CD4-positive, alpha-beta memory T cell (primary cell): ENCODE measurements around the gene SLC17A4. TPM values are rescaled to one million over a fixed set of nuclear protein-coding genes. Genes with fewer than 3 reads are reported as not detected.
"Not testable (repeated sequence)": the region's sequence is repeated elsewhere in the genome, so short reads cannot be mapped to it uniquely, and the experiment has no call there.

Experiments
- CTCF ChIA-PET: fragments of 350-600 bp; sonication (Branson Sonifier 250); formaldehyde crosslinking; loops from one replicate; lab custom pipeline; 2021; ENCODE audit warnings: inconsistent platforms; ENCODE audit not compliant: partially characterized antibody; lab: Charles Lee
- POLR2A ChIA-PET: fragments of 350-600 bp; sonication (Branson Sonifier 250); formaldehyde crosslinking; loops from one replicate; lab custom pipeline; 2021; ENCODE audit not compliant: partially characterized antibody; lab: Charles Lee
- DNase-seq, 5 donors: peaks; one replicate each; pipeline versions ENCODE4 v3.0.0 to v3.0.0-alpha.2; 2020 to 2022; ENCODE audit warnings: mixed read lengths in 1 of 5
- H3K27ac ChIP-seq: one replicate; pipeline ENCODE4 v1.7.0; 2013; ENCODE audit warnings: low read depth, low read length
- H3K27me3 ChIP-seq: 2 replicates; pipeline ENCODE4 v1.7.0; 2013; ENCODE audit warnings: mild to moderate bottlenecking, low read length, moderate library complexity; ENCODE audit not compliant: insufficient read depth
- H3K36me3 ChIP-seq: 2 replicates; pipeline ENCODE4 v1.7.0; 2013; ENCODE audit warnings: mild to moderate bottlenecking, low read length, moderate library complexity; ENCODE audit not compliant: insufficient read depth
- H3K4me1 ChIP-seq: 2 replicates; pipeline ENCODE4 v1.7.0; 2013; ENCODE audit warnings: mild to moderate bottlenecking, low read length, moderate library complexity; ENCODE audit not compliant: insufficient read depth
- H3K4me3 ChIP-seq, 2 donors: one replicate each; pipeline ENCODE4 v1.7.0; 2013; ENCODE audit warnings: low read length in 2 of 2, mild to moderate bottlenecking in 1 of 2
- H3K9me3 ChIP-seq, 2 donors: one replicate each; pipeline ENCODE4 v1.7.0; 2013; ENCODE audit warnings: low read length in 2 of 2, control low read depth in 1 of 2; ENCODE audit not compliant: control insufficient read depth in 1 of 2
- H3K27ac Mint-ChIP-seq, 7 donors: one replicate each; pipeline ENCODE4 v1.8.0; 2020 to 2021; ENCODE audit warnings: mixed read lengths in 7 of 7, mild to moderate bottlenecking in 6 of 7, inconsistent platforms in 3 of 7, moderate library complexity in 3 of 7
- H3K27me3 Mint-ChIP-seq, 2 donors: one replicate each; pipeline ENCODE4 v1.8.0; 2020 to 2021; ENCODE audit warnings: mixed read lengths in 2 of 2
- H3K36me3 Mint-ChIP-seq, 2 donors: one replicate each; pipeline ENCODE4 v1.8.0; 2020 to 2021; ENCODE audit warnings: mixed read lengths in 2 of 2, inconsistent platforms in 1 of 2, mild to moderate bottlenecking in 1 of 2
- H3K4me1 Mint-ChIP-seq, 4 donors: one replicate each; pipeline ENCODE4 v1.8.0; 2020 to 2021; ENCODE audit warnings: mixed read lengths in 4 of 4, mild to moderate bottlenecking in 1 of 4
- H3K4me3 Mint-ChIP-seq, 8 donors: one replicate each; pipeline ENCODE4 v1.8.0; 2020 to 2021; ENCODE audit warnings: mixed read lengths in 8 of 8, mild to moderate bottlenecking in 7 of 8, moderate library complexity in 6 of 8, inconsistent platforms in 3 of 8
- H3K9me3 Mint-ChIP-seq, 8 donors: one replicate each; pipeline ENCODE4 v1.8.0; 2020 to 2021; ENCODE audit warnings: mixed read lengths in 8 of 8, mild to moderate bottlenecking in 5 of 8, inconsistent platforms in 3 of 8, moderate library complexity in 1 of 8
- intact Hi-C: fragments of 100-400 bp; cut with micrococcal nuclease; formaldehyde crosslinking; loops from one replicate; pipeline ENCODE4 v1.15.1; 2023
- polyA plus RNA-seq, 2 donors: library from polyadenylated mRNA; unstranded; fragments of 300-500 nt; fragmentation: Illumina TruSeq; gene quantifications; one replicate each; pipeline ENCODE4 v1.2.3, GENCODE V29; 2021
- total RNA-seq, 2 experiments: library from RNA; stranded (reverse); gene quantifications; one replicate each; pipeline ENCODE4 v1.2.3, GENCODE V29; 2021

Gene SLC17A4
- total and polyA plus RNA-seq, 4 experiments from 2014 or later = not detected

DNA sequence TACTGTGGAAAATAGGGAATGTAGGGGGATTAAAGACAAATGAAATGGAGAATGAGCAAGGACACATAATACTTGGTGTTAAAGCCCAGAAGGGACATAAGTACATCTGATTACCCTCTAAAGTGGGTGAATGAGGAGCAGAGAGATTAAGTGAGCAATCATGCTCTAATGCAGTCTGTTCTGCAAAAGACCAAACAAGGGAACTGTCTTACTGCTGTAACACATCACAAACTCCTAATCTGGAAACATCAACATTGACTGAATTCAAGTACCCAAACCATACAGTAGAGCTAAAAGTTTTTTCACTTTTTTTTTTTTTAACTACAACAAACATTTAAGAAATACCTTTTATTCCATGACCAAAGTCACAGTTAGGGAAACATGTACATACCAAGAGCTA lies 19.3 kb upstream of the SLC17A4 start:
- H3K27me3 ChIP-seq = no peaks in the 10 kb centered on the region
- no peak for DNase-seq
- peaks cover 2 to 22% (median 18%) of the 10 kb centered on the region in 8 donors for H3K9me3 Mint-ChIP-seq
- no peak overlapping the region for H3K27ac Mint-ChIP-seq
- H3K4me3 ChIP-seq = no peak overlapping the region
- no peak overlapping the region for H3K27ac ChIP-seq
- H3K9me3 ChIP-seq = no peaks in the 10 kb centered on the region
- ChIA-PET CTCF (interaction anchor here (1.0 kb wide), 1 partner anchor 147 kb away, joined by 4 read pairs; no protein-coding TSS in a partner anchor), POLR2A (no interaction called here)
- no peaks in the 10 kb centered on the region for H3K4me1 Mint-ChIP-seq
- H3K4me1 ChIP-seq = no peaks in the 10 kb centered on the region
- H3K36me3 ChIP-seq = no peaks in the 10 kb centered on the region
- intact Hi-C loops = no loop called here
- no peak overlapping the region for H3K4me3 Mint-ChIP-seq
- H3K36me3 Mint-ChIP-seq = peaks cover 0 to 7% of the 10 kb centered on the region in 2 donors
- peaks cover 33 to 41% of the 10 kb centered on the region in 2 donors for H3K27me3 Mint-ChIP-seq

DNA sequence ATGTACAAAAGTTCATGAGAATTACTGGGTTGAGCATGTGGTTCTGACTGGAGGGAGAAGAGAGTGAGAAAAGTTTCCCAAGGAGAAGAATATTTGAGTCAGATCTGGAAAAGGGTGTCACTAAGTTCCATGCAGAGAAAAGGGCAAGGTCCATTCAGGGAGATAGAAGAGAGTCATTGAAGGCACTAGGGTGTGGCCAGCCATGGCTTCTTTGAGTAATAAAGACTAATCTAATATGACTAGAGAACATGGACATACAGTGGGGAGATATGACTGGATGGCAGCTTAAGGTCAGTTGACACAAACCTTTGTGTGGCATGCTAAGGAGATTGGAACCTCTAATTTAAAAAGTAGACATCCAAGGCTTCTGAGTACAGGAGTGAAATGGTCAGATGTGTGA lies 10.7 kb upstream of the SLC17A4 start:
- Histone ChIP-seq H3K27ac (no peak overlapping the region), H3K4me1 (no peaks in the 10 kb centered on the region), H3K27me3 (no peaks in the 10 kb centered on the region), H3K9me3 (no peaks in the 10 kb centered on the region), H3K4me3 (no peak overlapping the region), H3K36me3 (no peaks in the 10 kb centered on the region)
- DNase-seq = no peak
- H3K27me3 Mint-ChIP-seq = peaks cover 2 to 11% of the 10 kb centered on the region in 2 donors
- no peaks in the 10 kb centered on the region for H3K36me3 Mint-ChIP-seq
- intact Hi-C loops = no loop called here
- peak overlapping the region in 1 of 7 donors; percentile 2 for H3K27ac Mint-ChIP-seq
- POLR2A ChIA-PET = no interaction called here
- peaks cover 0 to 2% (median 0%) of the 10 kb centered on the region in 8 donors for H3K9me3 Mint-ChIP-seq
- H3K4me3 Mint-ChIP-seq = no peak overlapping the region
- H3K4me1 Mint-ChIP-seq = no peaks in the 10 kb centered on the region
- CTCF ChIA-PET = no interaction called here

DNA sequence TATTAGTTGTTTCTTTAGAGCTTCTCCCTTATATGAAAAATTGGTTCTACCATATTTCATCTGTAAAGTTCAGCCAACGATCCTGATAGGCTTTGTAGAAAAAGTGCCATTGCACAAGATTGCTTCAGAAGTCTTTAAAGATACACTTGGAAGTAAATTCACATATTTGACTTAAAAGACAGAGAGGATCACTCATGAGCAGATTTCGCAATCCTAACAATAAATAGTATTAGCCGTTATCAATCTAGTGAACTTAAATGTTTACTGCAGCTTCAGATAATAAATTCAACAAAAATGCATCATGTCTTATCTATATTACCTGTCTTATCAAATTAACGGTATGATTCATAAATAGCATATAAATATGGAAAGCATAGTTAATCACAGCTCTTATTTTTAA lies 8.7 kb upstream of the SLC17A4 start:
- Histone ChIP-seq H3K4me1 (no peaks in the 10 kb centered on the region), H3K4me3 (no peak overlapping the region), H3K9me3 (no peaks in the 10 kb centered on the region), H3K27me3 (no peaks in the 10 kb centered on the region), H3K27ac (no peak overlapping the region), H3K36me3 (no peaks in the 10 kb centered on the region)
- peaks cover 0 to 3% of the 10 kb centered on the region in 2 donors for H3K27me3 Mint-ChIP-seq
- DNase-seq = no peak
- intact Hi-C loops = no loop called here
- ChIA-PET POLR2A (no interaction called here), CTCF (no interaction called here)
- no peak overlapping the region for H3K4me3 Mint-ChIP-seq
- H3K9me3 Mint-ChIP-seq = peaks cover 0 to 1% (median 0%) of the 10 kb centered on the region in 8 donors
- no peaks in the 10 kb centered on the region for H3K36me3 Mint-ChIP-seq
- no peaks in the 10 kb centered on the region for H3K4me1 Mint-ChIP-seq
- no peak overlapping the region for H3K27ac Mint-ChIP-seq

DNA sequence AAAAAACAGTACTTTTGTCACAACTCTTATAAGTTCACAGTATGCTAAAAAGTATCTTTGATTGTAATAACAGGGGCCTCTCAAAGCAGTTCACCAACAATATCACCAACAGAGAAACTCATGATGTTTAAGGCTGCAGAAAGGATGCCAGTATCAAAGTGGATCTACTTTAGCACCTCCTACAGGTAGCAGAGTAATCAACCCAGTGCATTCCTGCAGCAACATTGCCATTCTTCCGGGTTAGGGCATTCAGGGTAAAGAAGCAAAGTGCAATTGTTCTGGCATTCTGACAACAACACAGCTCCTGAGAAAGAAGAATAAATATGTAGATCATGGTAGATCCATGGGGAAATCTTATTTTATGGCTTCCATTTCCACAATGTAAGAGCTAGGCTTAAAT lies 7.6 kb upstream of the SLC17A4 start:
- Mint-ChIP-seq H3K4me3 (no peak overlapping the region), H3K27me3 (peaks cover 0 to under 1% of the 10 kb centered on the region in 2 donors), H3K9me3 (no peaks in the 10 kb centered on the region), H3K36me3 (no peaks in the 10 kb centered on the region), H3K27ac (no peak overlapping the region), H3K4me1 (no peaks in the 10 kb centered on the region)
- no peak for DNase-seq
- CTCF ChIA-PET = no interaction called here
- POLR2A ChIA-PET = no interaction called here
- no peak overlapping the region for H3K27ac ChIP-seq
- no peaks in the 10 kb centered on the region for H3K9me3 ChIP-seq
- H3K4me1 ChIP-seq = no peaks in the 10 kb centered on the region
- no peak overlapping the region for H3K4me3 ChIP-seq
- intact Hi-C loops = no loop called here
- no peaks in the 10 kb centered on the region for H3K36me3 ChIP-seq
- H3K27me3 ChIP-seq = no peaks in the 10 kb centered on the region

DNA sequence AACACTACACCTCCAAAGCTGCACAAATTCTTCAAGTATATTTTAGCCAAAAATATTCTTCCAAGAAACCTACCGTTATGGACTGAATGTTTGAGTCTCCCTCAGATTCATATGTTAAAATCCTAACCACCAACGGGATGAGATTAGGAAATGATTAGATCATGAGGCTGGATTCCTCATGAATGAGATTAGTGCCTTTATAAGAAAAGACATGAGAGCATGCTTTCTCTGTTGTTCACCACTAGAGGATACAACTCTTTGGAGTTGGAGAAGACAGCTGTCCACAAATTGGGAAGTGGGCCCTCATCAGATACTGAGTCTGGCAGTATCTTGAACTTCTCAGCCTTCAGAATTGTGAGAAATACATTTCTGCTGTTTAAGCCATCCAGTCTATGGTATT lies 7.1 kb upstream of the SLC17A4 start:
- no peaks in the 10 kb centered on the region for H3K4me1 ChIP-seq
- H3K4me3 ChIP-seq = no peak overlapping the region
- H3K36me3 Mint-ChIP-seq = no peaks in the 10 kb centered on the region
- no peaks in the 10 kb centered on the region for H3K36me3 ChIP-seq
- H3K4me1 Mint-ChIP-seq = no peaks in the 10 kb centered on the region
- no peaks in the 10 kb centered on the region for H3K9me3 Mint-ChIP-seq
- H3K4me3 Mint-ChIP-seq = no peak overlapping the region
- H3K9me3 ChIP-seq = no peaks in the 10 kb centered on the region
- no peak overlapping the region for H3K27ac ChIP-seq
- POLR2A ChIA-PET = no interaction called here
- no peak for DNase-seq
- CTCF ChIA-PET = no interaction called here
- H3K27me3 Mint-ChIP-seq = no peaks in the 10 kb centered on the region
- intact Hi-C loops = no loop called here
- no peaks in the 10 kb centered on the region for H3K27me3 ChIP-seq
- no peak overlapping the region for H3K27ac Mint-ChIP-seq

DNA sequence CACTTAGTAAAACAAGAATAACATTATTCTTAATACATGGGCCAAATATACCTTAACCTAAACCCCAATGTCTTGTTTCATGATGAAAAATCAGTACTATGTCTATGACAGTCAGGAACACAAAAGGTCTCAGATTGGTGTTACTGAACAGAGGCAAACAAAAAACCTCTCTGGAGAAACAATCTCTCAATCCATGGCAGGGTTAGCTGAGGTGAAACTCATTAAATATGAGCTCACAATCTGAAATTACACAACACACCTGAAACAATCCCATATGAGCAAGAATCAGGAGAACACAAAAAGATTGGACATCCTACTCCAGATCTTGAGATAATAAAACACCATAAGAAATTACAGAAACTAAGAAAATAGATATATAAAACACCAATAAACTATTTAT lies 6.5 kb upstream of the SLC17A4 start:
- Mint-ChIP-seq H3K27me3 (no peaks in the 10 kb centered on the region), H3K4me1 (no peaks in the 10 kb centered on the region), H3K9me3 (no peaks in the 10 kb centered on the region), H3K4me3 (no peak overlapping the region), H3K36me3 (no peaks in the 10 kb centered on the region), H3K27ac (no peak overlapping the region)
- no peaks in the 10 kb centered on the region for H3K27me3 ChIP-seq
- DNase-seq = no peak
- no peaks in the 10 kb centered on the region for H3K9me3 ChIP-seq
- H3K4me1 ChIP-seq = no peaks in the 10 kb centered on the region
- H3K27ac ChIP-seq = no peak overlapping the region
- H3K36me3 ChIP-seq = no peaks in the 10 kb centered on the region
- no peak overlapping the region for H3K4me3 ChIP-seq
- ChIA-PET CTCF (no interaction called here), POLR2A (no interaction called here)
- intact Hi-C loops = no loop called here

DNA sequence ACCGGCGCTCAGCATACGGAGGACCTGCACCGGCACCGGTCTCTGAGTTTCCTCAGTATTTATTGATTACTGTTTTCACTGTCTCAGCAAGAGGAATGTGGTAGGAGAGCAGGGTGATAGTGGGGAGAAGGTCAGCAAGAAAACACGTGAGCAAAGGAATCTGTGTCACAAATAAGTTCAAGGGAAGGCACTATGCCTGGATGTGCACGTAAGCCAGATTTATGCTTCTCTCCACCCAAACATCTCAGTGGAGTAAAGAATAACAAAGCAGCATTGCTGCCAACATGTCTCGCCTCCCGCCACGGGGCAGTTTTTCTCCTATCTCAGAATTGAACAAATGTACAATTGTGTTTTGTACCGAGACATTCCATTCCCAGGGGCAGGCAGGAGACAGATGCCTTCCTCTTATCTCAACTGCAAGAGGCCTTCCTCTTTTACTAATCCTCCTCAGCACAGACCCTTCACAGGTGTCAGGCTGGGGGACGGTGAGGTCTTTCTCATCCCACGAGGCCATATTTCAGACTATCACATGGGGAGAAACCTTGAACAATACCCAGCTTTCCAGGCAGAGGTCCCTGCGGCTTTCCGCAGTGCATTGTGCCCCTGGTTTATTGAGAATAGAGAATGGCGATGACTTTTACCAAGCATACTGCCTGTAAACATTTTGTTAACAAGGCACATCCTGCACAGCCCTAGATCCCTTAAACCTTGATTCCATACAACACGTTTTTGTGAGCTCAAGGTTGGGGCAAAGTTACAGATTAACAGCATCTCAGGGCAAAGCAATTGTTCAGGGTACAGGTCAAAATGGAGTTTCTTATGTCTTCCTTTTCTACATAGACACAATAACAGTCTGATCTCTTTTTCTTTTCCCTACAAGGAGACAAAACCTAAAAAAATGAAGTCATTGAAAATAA lies 5.7 kb upstream of the SLC17A4 start:
- H3K27ac ChIP-seq, H3K4me1 Mint-ChIP-seq, H3K36me3 Mint-ChIP-seq, H3K27me3 Mint-ChIP-seq, H3K4me1 ChIP-seq, DNase-seq, CTCF ChIA-PET, H3K27me3 ChIP-seq, POLR2A ChIA-PET, H3K27ac Mint-ChIP-seq, H3K4me3 ChIP-seq, H3K9me3 ChIP-seq, intact Hi-C loops, H3K9me3 Mint-ChIP-seq, H3K36me3 ChIP-seq, H3K4me3 Mint-ChIP-seq: not testable (repeated sequence)
